GM12878 (cell line): ENCODE results near the gene CBLN1. TPM values are rescaled to one million over a fixed set of nuclear protein-coding genes. Genes with fewer than 3 reads are reported as not detected.

Experiments
- ATAC-seq: fragments of 200-7000 bp; cut with Tn5 transposase; 3 replicates; pipeline ENCODE4 v1.9.1; 2020; ENCODE audit warnings: mild to moderate bottlenecking, moderate library complexity
- BruUV-seq: library from RNA; stranded (reverse); fragments of 400-500 nt; replicated peaks from 2 replicates; lab custom pipeline; 2021; lab: Mats Ljungman, UMichigan
- CTCF ChIA-PET: fragments of 300-600 bp; sonication (Branson Sonifier 250); formaldehyde crosslinking; extraction: SDS; loops from one replicate; lab custom pipeline; 2021; ENCODE audit warnings: inconsistent platforms; lab: Yijun Ruan, JAX
- POLR2A ChIA-PET: fragments of 350-600 bp; formaldehyde crosslinking; extraction: SDS; loops from one replicate; lab custom pipeline; 2021; ENCODE audit warnings: inconsistent platforms; lab: Charles Lee
- RAD21 ChIA-PET: fragments of 300-600 bp; sonication (Branson Sonifier 250); formaldehyde crosslinking; loops from one replicate; lab custom pipeline; 2023; ENCODE audit warnings: antibody characterized with exemption; ENCODE audit not compliant: unreplicated experiment; lab: Charles Lee
- SMC1A ChIA-PET: fragments of 300-600 bp; sonication (Branson Sonifier 250); formaldehyde crosslinking; loops from one replicate; lab custom pipeline; 2023; ENCODE audit not compliant: unreplicated experiment, uncharacterized antibody; lab: Charles Lee
- DNase-seq: peaks from one replicate; pipeline ENCODE4 v3.0.0-alpha.2; 2011; ENCODE audit warnings: low read depth, low spot score
- FAIRE-seq: peaks from 3 replicates; lab custom pipeline; 2011; peaks lifted over from hg19 to GRCh38; lab: Jason Lieb, UNC
- H2AFZ ChIP-seq: 2 replicates; pipeline ENCODE4 v1.6.0; 2011; ENCODE audit warnings: low read depth, low read length, control low read depth; ENCODE audit not compliant: control insufficient read depth
- H3K27ac ChIP-seq: 2 replicates; pipeline ENCODE4 v1.5.1; 2011; ENCODE audit warnings: control low read depth; ENCODE audit not compliant: control insufficient read depth, insufficient read depth
- H3K27me3 ChIP-seq, 2 experiments: replicated peaks in 1 of 2; 2 replicates each; pipeline versions ENCODE4 v1.6.0 to v1.6.1; 2011; ENCODE audit warnings: low read length in 1 of 2; ENCODE audit not compliant: control insufficient read depth in 2 of 2, insufficient read depth in 2 of 2
- H3K36me3 ChIP-seq, 2 experiments: 2 replicates each; pipeline ENCODE4 v1.5.1; 2011; ENCODE audit warnings: low read length in 1 of 2; ENCODE audit not compliant: control insufficient read depth in 2 of 2, insufficient read depth in 2 of 2
- H3K4me1 ChIP-seq: 2 replicates; pipeline ENCODE4 v1.6.1; 2011; ENCODE audit warnings: mild to moderate bottlenecking, low read length, moderate library complexity, mixed read lengths; ENCODE audit not compliant: control insufficient read depth, insufficient read depth
- H3K4me2 ChIP-seq: 2 replicates; pipeline ENCODE4 v1.6.0; 2011; ENCODE audit warnings: control low read depth; ENCODE audit not compliant: control insufficient read depth, insufficient read depth
- H3K4me3 ChIP-seq: fragments of 200-600 bp; sonication (generic); 2 replicates; pipeline ENCODE4 v1.5.1; 2016
- H3K79me2 ChIP-seq: 2 replicates; pipeline ENCODE4 v1.6.0; 2011; ENCODE audit warnings: low read length; ENCODE audit not compliant: control insufficient read depth, insufficient read depth
- H3K9ac ChIP-seq: 2 replicates; pipeline ENCODE4 v1.8.0; 2011; ENCODE audit warnings: low read length, control low read depth, mixed read lengths; ENCODE audit not compliant: control insufficient read depth, insufficient read depth
- H3K9me3 ChIP-seq: replicated peaks from 3 replicates; pipeline ENCODE4 v1.5.1; 2011; ENCODE audit warnings: mild to moderate bottlenecking, low read length; ENCODE audit not compliant: control insufficient read depth, insufficient read depth
- H4K20me1 ChIP-seq: 2 replicates; pipeline ENCODE4 v1.6.0; 2011; ENCODE audit not compliant: control insufficient read depth, insufficient read depth
- CHD1 ChIP-seq: IDR thresholded peaks from 2 replicates; pipeline ENCODE4 v1.6.1; 2012; ENCODE audit warnings: low read depth, low read length, improper control_type of control experiment
- CUX1 ChIP-seq: IDR thresholded peaks from 2 replicates; pipeline ENCODE4 v1.6.1; 2012; ENCODE audit warnings: improper control_type of control experiment, low read depth, low read length; ENCODE audit not compliant: insufficient replicate concordance
- HDAC2 ChIP-seq: fragments of 200-600 bp; sonication (generic); IDR thresholded peaks from 2 replicates; pipeline ENCODE4 v1.6.1; 2017
- IKZF1 ChIP-seq: fragments of 450-650 bp; conservative IDR thresholded peaks from 2 replicates; pipeline ENCODE4 v1.6.1; 2017; ENCODE audit warnings: antibody characterized with exemption, mild to moderate bottlenecking
- KAT2A ChIP-seq: conservative IDR thresholded peaks from 2 replicates; pipeline ENCODE4 v1.6.1; 2011; ENCODE audit warnings: low read depth, low read length; ENCODE audit not compliant: control insufficient read depth
- MYC ChIP-seq: IDR thresholded peaks from 2 replicates; pipeline ENCODE4 v1.6.1; 2011; ENCODE audit warnings: mild to moderate bottlenecking, low read length, moderate library complexity, inconsistent platforms; ENCODE audit not compliant: insufficient read depth, insufficient replicate concordance, insufficient read length, severe bottlenecking
- WGBS: methylation state at CpG from one replicate; pipeline ENCODE4 v1.1.6; 2016; ENCODE audit warnings: low lambda C conversion rate; ENCODE audit not compliant: insufficient replicate concordance, insufficient coverage; ENCODE audit errors: missing lambda C conversion rate; 5-methylcytosine and 5-hydroxymethylcytosine counted together
- in situ Hi-C: fragments of 300-500 bp; cut with MboI; formaldehyde crosslinking; loops from 9 replicates; pipeline ENCODE4 v1.14.3; 2018; ENCODE audit warnings: mixed read lengths
- intact Hi-C: fragments of 100-400 bp; cut with micrococcal nuclease; formaldehyde crosslinking; loops from one replicate; pipeline ENCODE4 v1.14.2; 2022; ENCODE audit not compliant: unreplicated experiment
- polyA plus RNA-seq, 11 experiments: library from polyadenylated mRNA; depleted of rRNA in 4 of 11; unstranded in 6 of 11; stranded (reverse) in 5 of 11; fragments of >200 nt; fragmentation: Nextera tagmentation in 4 of 11; fragmentation: Illumina TruSeq in 1 of 11; extraction: Ambion mirVana in 4 of 11; extraction: Trizol in 1 of 11; gene quantifications; 1 replicate in 1 of 11; 2 replicates in 10 of 11; pipeline versions ENCODE4 v1.2.1 to v1.2.3, GENCODE V29; 2011 to 2016; ENCODE audit warnings: inconsistent platforms in 2 of 11, missing spikeins in 2 of 11, low read depth in 1 of 11
- total RNA-seq, 4 experiments: library from RNA; depleted of rRNA in 3 of 4; stranded (reverse); fragments of >200 nt in 3 of 4; fragmentation: Illumina TruSeq in 1 of 4; extraction: Trizol in 1 of 4; gene quantifications; 2 replicates each; pipeline versions ENCODE4 v1.2.1 to v1.2.3, GENCODE V29; 2013 to 2021

Gene CBLN1
- total and polyA plus RNA-seq, 10 of the 15 experiments (the other 5 are each of a cell fraction or from before 2014, with no cell fraction given) = not detected

- Histone ChIP-seq H3K27me3 (peaks cover 0 to 3% of the 10 kb centered on the region in 2 experiments; a peak in 2 of 4 replicates), H3K27ac (no peak overlapping the region), H3K79me2 (no peaks in the 10 kb centered on the region), H3K9ac (no peak overlapping the region), H4K20me1 (no peaks in the 10 kb centered on the region), H2AFZ (no peak overlapping the region), H3K36me3 (no peaks in the 10 kb centered on the region), H3K9me3 (no peaks in the 10 kb centered on the region), H3K4me2 (no peak overlapping the region), H3K4me1 (no peaks in the 10 kb centered on the region), H3K4me3 (no peak overlapping the region)
- CTCF ChIA-PET = no interaction called here
- FAIRE-seq = no peak
- POLR2A ChIA-PET = no interaction called here
- TF ChIP-seq IKZF1 (no peak), KAT2A (no peak), CHD1 (no peak), MYC (no peak), HDAC2 (no peak), CUX1 (no peak)
- SMC1A ChIA-PET = no interaction called here
- no peak for DNase-seq
- intact Hi-C loops = no loop called here
- in situ Hi-C loops = no loop called here
- RAD21 ChIA-PET = no interaction called here
- ATAC-seq = no peak
- BruUV-seq = no TSS peak
- WGBS = 0% methylated on average over 1 of the region's 1 CpG
These were observed 30.9 kb downstream of the CBLN1 start for GRCh38 chr16:49250689-49251088.
